ENCODE data around the gene SLC35E1.
"Not testable (repeated sequence)": the region's sequence is repeated elsewhere in the genome, so short reads cannot be mapped to it uniquely, and the experiment has no call there.

The SLC35E1 gene

DNA sequence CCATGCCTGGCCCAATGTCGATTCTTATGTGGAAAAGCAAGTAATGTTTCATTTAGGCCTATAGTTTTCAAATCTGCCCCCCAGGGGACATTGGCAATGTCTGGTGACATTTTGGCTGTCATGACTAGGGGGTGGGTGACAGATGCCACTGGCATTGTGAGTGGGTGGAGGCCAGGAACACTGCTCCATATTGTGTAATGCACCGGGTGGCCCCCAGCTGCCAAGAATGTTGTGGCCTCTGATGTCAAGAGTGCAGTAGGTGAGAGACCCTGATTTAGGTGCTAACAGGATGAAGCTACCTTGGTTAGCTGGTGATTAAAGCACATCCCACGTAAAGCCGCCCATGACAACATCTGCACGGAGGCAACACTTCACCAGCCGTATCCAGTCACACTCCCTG lies 65.3 kb downstream of the SLC35E1 start:
- DNase-seq (ENCODE audit: low read depth) = no peak
- TF ChIP-seq, protein P1, sequence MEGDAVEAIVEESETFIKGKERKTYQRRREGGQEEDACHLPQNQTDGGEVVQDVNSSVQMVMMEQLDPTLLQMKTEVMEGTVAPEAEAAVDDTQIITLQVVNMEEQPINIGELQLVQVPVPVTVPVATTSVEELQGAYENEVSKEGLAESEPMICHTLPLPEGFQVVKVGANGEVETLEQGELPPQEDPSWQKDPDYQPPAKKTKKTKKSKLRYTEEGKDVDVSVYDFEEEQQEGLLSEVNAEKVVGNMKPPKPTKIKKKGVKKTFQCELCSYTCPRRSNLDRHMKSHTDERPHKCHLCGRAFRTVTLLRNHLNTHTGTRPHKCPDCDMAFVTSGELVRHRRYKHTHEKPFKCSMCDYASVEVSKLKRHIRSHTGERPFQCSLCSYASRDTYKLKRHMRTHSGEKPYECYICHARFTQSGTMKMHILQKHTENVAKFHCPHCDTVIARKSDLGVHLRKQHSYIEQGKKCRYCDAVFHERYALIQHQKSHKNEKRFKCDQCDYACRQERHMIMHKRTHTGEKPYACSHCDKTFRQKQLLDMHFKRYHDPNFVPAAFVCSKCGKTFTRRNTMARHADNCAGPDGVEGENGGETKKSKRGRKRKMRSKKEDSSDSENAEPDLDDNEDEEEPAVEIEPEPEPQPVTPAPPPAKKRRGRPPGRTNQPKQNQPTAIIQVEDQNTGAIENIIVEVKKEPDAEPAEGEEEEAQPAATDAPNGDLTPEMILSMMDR (conservative IDR thresholded peaks at IDR 0.05; ENCODE audit: low read depth, low read length) = no peak
- H3K4me3 ChIP-seq (ENCODE audit: low read depth, low read length) = no peak overlapping the region

DNA sequence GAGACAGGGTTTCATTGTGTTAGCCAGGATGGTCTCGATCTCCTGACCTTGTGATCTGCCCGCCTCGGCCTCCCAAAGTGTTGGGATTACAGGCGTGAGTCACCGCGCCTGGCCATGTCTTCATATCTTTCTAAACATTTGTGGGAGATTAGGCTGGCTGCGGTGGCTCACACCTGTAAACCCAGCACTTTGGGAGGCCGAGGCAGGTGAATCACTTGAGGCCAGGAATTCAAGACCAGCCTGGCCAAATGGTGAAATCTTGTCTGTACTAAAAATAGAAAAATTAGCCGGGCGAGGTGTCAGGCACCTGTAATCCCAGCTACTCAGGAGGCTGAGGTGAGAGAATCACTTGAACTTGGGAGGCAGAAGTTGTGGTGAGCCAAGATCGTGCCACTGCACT lies 66.1 kb downstream of the SLC35E1 start:
- H3K4me3 ChIP-seq (ENCODE audit: low read depth, low read length); DNase-seq (ENCODE audit: low read depth): not testable (repeated sequence)

GRCh38 chr19:16504271-16504670 lies 67.9 kb downstream of the SLC35E1 start:
- TF ChIP-seq, protein P1 (conservative IDR thresholded peaks at IDR 0.05; ENCODE audit: low read depth, low read length) = no peak
- no peak for DNase-seq (ENCODE audit: low read depth)
- H3K4me3 ChIP-seq (ENCODE audit: low read depth, low read length) = no peak overlapping the region
